K562 (cell line): ENCODE measurements around the gene CENPP. TPM values are rescaled to one million over a fixed set of nuclear protein-coding genes. Genes with fewer than 3 reads are reported as not detected.

ENCODE experiments used
- ATAC-seq: fragments of 200-7000 bp; cut with Tn5 transposase; 3 replicates; pipeline ENCODE4 v1.9.1; 2020; ENCODE audit warnings: moderate library complexity
- BruUV-seq: library from RNA; stranded (reverse); fragments of 400-500 nt; replicated peaks from 2 replicates; lab custom pipeline; 2021; lab: Mats Ljungman, UMichigan
- CTCF ChIA-PET: fragments of 300-600 bp; formaldehyde crosslinking; extraction: SDS; loops from one replicate; lab custom pipeline; 2021; ENCODE audit warnings: low intra/inter-chr PET ratio; lab: Yijun Ruan, JAX
- POLR2A ChIA-PET: fragments of 300-600, 350-650 bp; sonication (Branson Sonifier 250); formaldehyde crosslinking; extraction: SDS; loops from one replicate; lab custom pipeline; 2021; ENCODE audit warnings: antibody characterized with exemption, inconsistent platforms; lab: Yijun Ruan, JAX
- DNase-seq, 4 experiments: peaks; one replicate each; pipeline versions ENCODE4 v3.0.0 to v3.0.0-alpha.2; 2011 to 2018; ENCODE audit warnings: low spot score in 3 of 4, mixed read lengths in 3 of 4; ENCODE audit errors: extremely low read depth in 1 of 4
- FAIRE-seq: peaks from 2 replicates; lab custom pipeline; 2011; peaks lifted over from hg19 to GRCh38; lab: Jason Lieb, UNC
- H2AFZ ChIP-seq: 2 replicates; pipeline ENCODE4 v1.6.0; 2011; ENCODE audit warnings: low read depth, low read length, control low read depth, inconsistent platforms
- H3K27ac ChIP-seq: fragments of 200-600 bp; 3 replicates; pipeline ENCODE4 v1.8.0; 2011; ENCODE audit warnings: low read depth, mild to moderate bottlenecking, control low read depth, inconsistent platforms, low read length, moderate library complexity, mixed read lengths; ENCODE audit errors: extremely low read depth
- H3K27me3 ChIP-seq, 2 experiments: fragments of 300-600 bp in 1 of 2; 2 replicates in 1 of 2; 3 replicates in 1 of 2; pipeline versions ENCODE4 v1.6.0 to v1.8.0; 2011; ENCODE audit warnings: inconsistent platforms in 2 of 2, low read length in 2 of 2, mild to moderate bottlenecking in 1 of 2, mixed read lengths in 1 of 2, moderate library complexity in 1 of 2; ENCODE audit not compliant: control insufficient read depth in 2 of 2, insufficient read depth in 2 of 2
- H3K36me3 ChIP-seq: fragments of 300-600 bp; 3 replicates; pipeline ENCODE4 v1.8.0; 2011; ENCODE audit warnings: mild to moderate bottlenecking, low read length, inconsistent platforms; ENCODE audit not compliant: control insufficient read depth, insufficient read depth
- H3K4me1 ChIP-seq, 2 experiments: fragments of 200-600 bp in 1 of 2; replicated peaks in 1 of 2; 2 replicates in 1 of 2; 3 replicates in 1 of 2; pipeline versions ENCODE4 v1.5.1 to v1.8.0; 2011; ENCODE audit warnings: inconsistent platforms in 2 of 2, low read length in 2 of 2, mild to moderate bottlenecking in 1 of 2, mixed read lengths in 1 of 2, moderate library complexity in 1 of 2; ENCODE audit not compliant: control insufficient read depth in 2 of 2, insufficient read depth in 2 of 2
- H3K4me2 ChIP-seq: 2 replicates; pipeline ENCODE4 v1.6.1; 2011; ENCODE audit warnings: low read length, control low read depth, inconsistent platforms, mixed read lengths; ENCODE audit not compliant: insufficient read depth
- H3K4me3 ChIP-seq: fragments of 200-600 bp; sonication (generic), shearing (Covaris generic); 2 replicates; pipeline ENCODE4 v1.5.1; 2016; ENCODE audit warnings: control low read depth, inconsistent platforms
- H3K79me2 ChIP-seq: fragments of 200-600 bp; 3 replicates; pipeline ENCODE4 v1.8.0; 2011; ENCODE audit warnings: low read length, inconsistent platforms; ENCODE audit not compliant: control insufficient read depth, insufficient read depth
- H3K9ac ChIP-seq, 2 experiments: 2 replicates each; pipeline versions ENCODE4 v1.6.0 to v1.6.1; 2011; ENCODE audit warnings: low read depth in 2 of 2, low read length in 2 of 2, control low read depth in 1 of 2, inconsistent platforms in 1 of 2, mild to moderate bottlenecking in 1 of 2, mixed read lengths in 1 of 2; ENCODE audit not compliant: insufficient read depth in 1 of 2
- H3K9me1 ChIP-seq: one replicate; pipeline ENCODE4 v1.6.0; 2011; ENCODE audit warnings: inconsistent platforms, mild to moderate bottlenecking, low read length, moderate library complexity; ENCODE audit not compliant: control insufficient read depth, insufficient read depth
- H3K9me3 ChIP-seq: replicated peaks from 2 replicates; pipeline ENCODE4 v1.5.1; 2011; ENCODE audit warnings: low read depth, low read length, inconsistent platforms; ENCODE audit not compliant: control insufficient read depth, insufficient read depth
- H4K20me1 ChIP-seq: replicated peaks from 2 replicates; pipeline ENCODE4 v1.6.1; 2011; ENCODE audit warnings: low read length, inconsistent platforms, mixed read lengths; ENCODE audit not compliant: control insufficient read depth, insufficient read depth
- ARID3B ChIP-seq: fragments of 250-450 bp; sonication (Bioruptor Pico); IDR thresholded peaks from 2 replicates; pipeline ENCODE4 v1.4.0; 2020; ENCODE audit warnings: borderline replicate concordance
- CC2D1A ChIP-seq: fragments of 450-650 bp; IDR thresholded peaks from 2 replicates; pipeline ENCODE4 v1.6.1; 2017; ENCODE audit warnings: mild to moderate bottlenecking
- MAFF ChIP-seq: IDR thresholded peaks from 2 replicates; pipeline ENCODE4 v1.6.1; 2012; ENCODE audit warnings: low read length, improper control_type of control experiment
- MEIS2 ChIP-seq: fragments of 450-650 bp; IDR thresholded peaks from 2 replicates; pipeline ENCODE4 v1.6.1; 2014; ENCODE audit warnings: mild to moderate bottlenecking; ENCODE audit not compliant: partially characterized antibody
- NCOR1 ChIP-seq: fragments of 450-650 bp; IDR thresholded peaks from 2 replicates; pipeline ENCODE4 v1.6.1; 2016; ENCODE audit warnings: mild to moderate bottlenecking, moderate library complexity
- POLR2A ChIP-seq: fragments of 450-650 bp; conservative IDR thresholded peaks from 2 replicates; pipeline ENCODE4 v1.6.1; 2016
- VEZF1 ChIP-seq: fragments of 200-800 bp; sonication (Bioruptor generic); IDR thresholded peaks from 2 replicates; pipeline ENCODE4 v1.6.1; 2017; ENCODE audit warnings: missing genetic modification characterization, missing compliant biosample characterization
- ZNF431 ChIP-seq: sonication (generic); formaldehyde crosslinking; IDR thresholded peaks from 2 replicates; pipeline ENCODE4 v1.8.0; 2022; ENCODE audit warnings: mild to moderate bottlenecking, missing genetic modification reagents
- WGBS: fragments of 100-300 bp; shearing (Covaris generic); methylation state at CpG from one replicate; pipeline ENCODE4 v1.1.6; 2016; ENCODE audit warnings: low coverage, mixed read lengths; ENCODE audit not compliant: insufficient coverage; ENCODE audit errors: missing lambda C conversion rate; 5-methylcytosine and 5-hydroxymethylcytosine counted together
- in situ Hi-C: fragments of 300-500 bp; cut with MboI; formaldehyde crosslinking; loops from 4 replicates; pipeline ENCODE4 v1.15.0; 2018; ENCODE audit warnings: inconsistent platforms, mixed read lengths
- intact Hi-C: fragments of 100-400 bp; cut with micrococcal nuclease; formaldehyde crosslinking; loops from 2 replicates; pipeline ENCODE4 v1.14.2; 2022
- polyA plus RNA-seq, 8 experiments: library from polyadenylated mRNA; depleted of rRNA in 4 of 8; stranded (reverse) in 5 of 8; unstranded in 3 of 8; fragments of >200 nt; fragmentation: Nextera tagmentation in 2 of 8; fragmentation: Illumina TruSeq in 1 of 8; extraction: Ambion mirVana in 2 of 8; extraction: Trizol in 1 of 8; gene quantifications; 2 replicates each; pipeline versions ENCODE4 v1.2.1 to v1.2.3, GENCODE V29; 2011 to 2014; ENCODE audit warnings: inconsistent platforms in 1 of 8, missing spikeins in 1 of 8
- total RNA-seq, 7 experiments: library from RNA; depleted of rRNA in 6 of 7; stranded (reverse); fragments of >200 nt in 6 of 7; fragmentation: Illumina TruSeq in 2 of 7; extraction: Trizol in 2 of 7; gene quantifications; 2 replicates each; pipeline versions ENCODE4 v1.2.1 to v1.2.3, GENCODE V29; 2011 to 2021; ENCODE audit warnings: low replicate concordance in 1 of 7

The CENPP gene
- total and polyA plus RNA-seq, 9 of the 15 experiments (the other 6 are each of a cell fraction or from before 2014, with no cell fraction given), result 8.0 to 28.5 (median 17.9) TPM

- Histone ChIP-seq H3K4me2 (no peak overlapping the region), H3K9me1 (no peaks in the 10 kb centered on the region), H3K9ac (no peak overlapping the region; a peak in 1 of 4 replicates), H3K4me1 (peaks cover 0 to 5% of the 10 kb centered on the region in 2 experiments; a peak in 1 of 5 replicates), H4K20me1 (no peaks in the 10 kb centered on the region; the same call in 1 of the 2 replicates)
- CTCF ChIA-PET, result no interaction called here
- BruUV-seq, result no TSS peak
- DNase-seq, result no peak
- intact Hi-C loops, result loop anchor here (10.0 kb wide), 1 partner anchor 155 kb away; no protein-coding TSS in a partner anchor
- no peak for ATAC-seq
- TF ChIP-seq NCOR1, result no peak
- TF ChIP-seq ARID3B (CRISPR knock-in tag), result no peak
- no peak for TF ChIP-seq ZNF431 (CRISPR knock-in tag)
- no peak for TF ChIP-seq CC2D1A
- no peak for TF ChIP-seq POLR2A
- TF ChIP-seq MAFF, result no peak
- TF ChIP-seq VEZF1 (CRISPR knock-in tag), result no peak
- no peak for TF ChIP-seq MEIS2
- TF ChIP-seq, all 486 proteins: peak for 0
- H3K27ac ChIP-seq, result no peak overlapping the region
- no peaks in the 10 kb centered on the region for H3K79me2 ChIP-seq
- H3K9me3 ChIP-seq, result no peaks in the 10 kb centered on the region
- WGBS, result 91% methylated on average over 9 of the region's 9 CpGs
- H3K4me3 ChIP-seq, result no peak overlapping the region
- no peak for FAIRE-seq
- H3K27me3 ChIP-seq, result no peaks in the 10 kb centered on the region
- H3K36me3 ChIP-seq, result peaks cover 87% of the 10 kb centered on the region
- in situ Hi-C loops, result loop anchor here (5.0 to 10.0 kb wide), 2 partner anchors 315 to 503 kb away; partner anchors contain the start of genes CENPP and NOL8
- no peak overlapping the region for H2AFZ ChIP-seq
- POLR2A ChIA-PET, result no interaction called here
These were observed 314.1 kb downstream of the CENPP start for GRCh38 chr9:92639791-92640271.
